Stimulated activated CD4-positive, alpha-beta T cell treated with anti-CD3 and anti-CD28 coated beads, TNF-alpha, amount 100 ng/mL, for 48 hours (primary cell): ENCODE measurements around the gene CACNB4.
A peak's percentile ranks its signal among the peaks of the same experiment; 100 is the strongest.
"Not testable (repeated sequence)": the region's sequence is repeated elsewhere in the genome, so short reads cannot be mapped to it uniquely, and the experiment has no call there.

Experiments used
- DNase-seq, 3 donors: peaks; one replicate each; pipeline ENCODE4 v3.0.0-alpha.2; 2020; ENCODE audit warnings: low read depth in 3 of 3

CACNB4 gene

GRCh38 chr2:152050915-152051314 lies 47.9 kb downstream of the CACNB4 start:
- DNase-seq = no peak

GRCh38 chr2:152050341-152050740 lies 48.5 kb downstream of the CACNB4 start:
- no peak for DNase-seq

DNA sequence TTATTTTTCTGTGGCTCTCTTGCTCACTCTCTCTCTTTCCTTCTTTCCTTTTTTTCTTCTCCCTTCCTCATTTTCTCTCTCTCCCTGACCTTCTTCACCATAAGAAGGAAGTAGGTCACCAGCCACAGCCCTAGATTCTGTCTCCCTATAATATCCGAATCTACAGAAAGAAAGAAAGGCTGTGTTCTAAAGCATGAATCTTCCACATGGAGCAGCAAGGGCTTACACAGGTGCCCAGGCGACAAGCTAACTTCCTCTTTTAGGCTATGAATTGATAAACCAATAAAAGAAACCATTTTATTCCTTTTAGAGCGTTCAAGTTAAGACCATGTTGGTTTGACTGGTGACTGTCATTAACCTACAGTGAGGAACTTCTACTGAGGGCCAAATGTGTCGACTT lies 49.3 kb downstream of the CACNB4 start:
- DNase-seq = no peak

DNA sequence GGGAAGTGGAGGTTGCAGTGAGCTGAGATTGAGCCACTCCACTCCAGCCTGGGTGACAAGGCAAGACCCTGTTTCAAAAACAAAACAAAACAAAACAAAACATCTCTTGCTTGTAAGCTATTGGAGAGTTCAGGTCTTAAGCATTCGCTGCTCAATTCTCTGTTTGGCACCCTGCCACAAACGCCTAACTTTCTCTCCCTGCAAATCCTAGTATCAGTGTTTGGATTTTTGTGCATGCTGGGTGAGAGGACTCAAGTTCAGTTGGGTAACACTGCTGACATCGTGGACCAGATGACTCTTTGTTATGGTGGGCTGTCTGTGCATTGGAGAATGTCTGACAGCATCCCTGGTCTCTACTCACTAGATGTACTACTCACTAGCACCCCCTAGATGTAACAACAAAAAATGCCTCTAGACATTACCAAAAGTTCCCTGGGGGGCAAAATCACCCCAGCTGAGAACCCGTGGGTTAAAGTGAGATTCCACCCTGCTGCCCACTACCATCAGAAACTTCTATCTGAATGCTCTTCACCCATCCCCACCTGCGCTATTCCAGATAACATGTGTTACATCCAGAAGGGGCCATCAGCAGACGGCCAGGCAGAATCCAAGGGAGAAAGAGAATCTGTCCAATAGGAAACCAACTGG lies 50.9 kb downstream of the CACNB4 start:
- no peak for DNase-seq

DNA sequence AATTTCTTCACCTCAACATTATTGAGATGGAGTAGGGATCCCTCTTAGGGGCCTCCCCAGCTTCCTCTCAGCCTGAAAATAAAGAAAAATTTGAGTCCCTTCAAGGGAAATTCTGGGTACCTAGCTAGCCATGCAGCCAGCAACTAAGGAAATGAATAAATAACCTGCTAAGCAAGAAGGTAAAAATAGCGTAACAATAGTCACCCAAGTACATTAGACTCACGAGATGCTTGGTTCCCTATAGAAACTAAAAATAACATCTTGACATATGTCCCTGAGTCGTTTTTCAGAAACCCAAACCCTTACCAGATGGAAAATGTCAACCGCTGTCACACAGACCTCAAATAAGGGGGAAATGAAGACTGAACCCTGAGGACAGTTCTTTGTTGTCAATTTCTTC lies 51.9 kb downstream of the CACNB4 start:
- no peak for DNase-seq

DNA sequence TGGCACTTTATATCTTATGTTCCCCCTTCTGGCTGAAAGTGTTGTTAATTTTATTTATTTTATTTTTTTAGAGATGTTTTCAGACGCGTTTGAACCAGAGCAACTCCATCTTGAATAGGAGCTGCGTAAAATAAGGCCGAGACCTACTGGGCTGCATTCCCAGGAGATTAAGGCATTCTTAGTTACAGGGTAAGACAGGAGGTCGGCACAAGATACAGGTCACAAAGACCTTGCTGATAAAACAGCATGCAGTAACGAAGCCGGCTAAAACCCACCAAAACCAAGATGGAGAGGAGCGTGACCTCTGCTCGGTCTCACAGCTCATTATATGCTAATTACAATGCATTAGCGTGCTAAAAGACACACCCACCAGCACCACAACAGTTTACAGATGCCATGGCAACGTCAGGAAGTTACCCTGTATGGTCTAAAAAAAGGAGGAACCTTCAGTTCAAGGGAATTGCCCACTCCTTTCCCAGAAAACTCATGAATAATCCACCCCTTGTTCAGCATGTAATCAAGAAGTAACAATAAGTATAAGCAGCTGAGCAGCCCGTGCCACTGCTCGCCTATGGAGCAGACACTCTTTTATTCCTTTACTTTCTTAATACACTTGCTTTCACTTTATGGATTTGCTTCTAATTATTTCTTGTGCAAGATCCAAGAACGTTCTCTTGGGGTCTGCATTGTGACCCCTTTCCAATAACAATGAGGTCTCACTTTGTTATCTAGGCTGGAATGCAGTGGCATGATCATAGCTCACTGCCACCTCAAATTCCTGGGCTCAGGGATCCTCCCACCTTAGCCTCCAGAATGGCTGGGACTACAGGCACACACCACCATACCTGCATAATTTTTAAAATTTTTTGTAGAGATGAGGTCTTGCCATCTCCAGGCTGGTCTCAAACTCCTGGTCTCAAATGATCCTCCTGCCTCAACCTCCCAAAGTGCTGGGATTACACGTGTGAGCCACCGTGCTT lies 55.9 kb downstream of the CACNB4 start:
- no peak for DNase-seq

DNA sequence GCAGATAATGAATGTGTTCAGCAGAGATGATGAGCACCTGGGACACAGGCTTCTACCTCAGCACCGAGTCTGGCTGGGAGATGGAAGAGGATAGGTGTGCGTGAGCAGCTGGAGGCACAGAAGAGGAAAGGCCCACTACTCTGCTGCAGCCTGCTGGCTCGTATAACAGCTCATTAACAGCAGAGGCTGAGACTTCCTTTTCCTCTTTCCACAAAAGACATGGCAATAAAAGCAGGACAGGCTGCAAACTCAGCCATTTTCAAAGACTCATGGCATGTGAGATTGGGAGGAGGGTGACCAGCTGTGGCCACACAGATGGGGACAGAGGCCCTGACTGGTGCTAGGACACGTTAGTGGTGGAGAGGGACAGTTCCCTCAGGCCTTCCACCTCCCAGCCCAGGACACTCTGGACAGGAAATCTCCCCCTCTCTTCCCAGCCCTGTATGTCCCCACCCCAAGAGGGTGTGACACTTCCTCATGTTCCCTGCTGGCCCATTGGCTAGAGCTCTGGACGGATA lies 60.3 kb downstream of the CACNB4 start:
- DNase-seq = no peak

- DNase-seq = no peak
These were observed 61.0 kb downstream of the CACNB4 start for GRCh38 chr2:152037743-152038435.

DNA sequence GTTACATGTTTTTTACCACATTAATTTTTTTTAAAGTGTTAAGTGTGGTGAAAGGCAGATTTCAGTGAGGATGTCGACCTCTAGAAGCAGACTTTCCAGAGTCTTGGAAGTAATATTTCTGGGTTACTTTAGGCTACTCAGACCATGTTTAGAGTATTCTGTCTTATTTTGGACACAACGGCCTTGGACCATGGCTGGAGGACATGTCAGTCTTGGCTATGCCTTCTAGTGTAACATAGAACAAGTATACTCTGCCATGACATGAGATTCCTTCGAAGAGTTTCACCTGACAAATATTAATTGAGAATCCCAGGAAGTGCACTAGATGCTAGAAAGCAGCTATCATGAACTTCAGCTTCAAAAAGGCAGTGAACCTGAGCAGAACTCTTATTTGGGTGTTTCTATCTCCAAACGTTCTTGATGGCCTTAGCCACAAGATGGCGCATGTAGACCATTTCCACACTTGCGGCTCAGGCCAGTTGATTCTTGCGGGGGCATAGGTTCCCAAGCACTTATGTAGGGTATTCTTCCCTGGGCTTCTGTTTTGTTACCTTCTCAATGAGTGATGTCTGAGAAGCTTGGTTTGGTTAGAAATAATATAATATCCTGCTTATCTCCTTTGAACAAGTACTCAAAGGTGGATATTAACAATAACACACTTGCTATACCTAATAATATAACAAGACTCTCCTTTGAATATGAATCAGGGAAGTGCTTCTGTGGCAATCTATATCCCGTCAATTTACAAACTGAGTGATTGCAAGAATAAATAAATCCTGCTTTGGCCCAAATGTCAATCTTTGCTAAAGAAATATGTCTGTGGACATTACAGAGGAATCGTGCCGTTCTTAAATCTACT lies 62.0 kb downstream of the CACNB4 start:
- peak; percentile 9 to 31 (median 17) for DNase-seq

DNA sequence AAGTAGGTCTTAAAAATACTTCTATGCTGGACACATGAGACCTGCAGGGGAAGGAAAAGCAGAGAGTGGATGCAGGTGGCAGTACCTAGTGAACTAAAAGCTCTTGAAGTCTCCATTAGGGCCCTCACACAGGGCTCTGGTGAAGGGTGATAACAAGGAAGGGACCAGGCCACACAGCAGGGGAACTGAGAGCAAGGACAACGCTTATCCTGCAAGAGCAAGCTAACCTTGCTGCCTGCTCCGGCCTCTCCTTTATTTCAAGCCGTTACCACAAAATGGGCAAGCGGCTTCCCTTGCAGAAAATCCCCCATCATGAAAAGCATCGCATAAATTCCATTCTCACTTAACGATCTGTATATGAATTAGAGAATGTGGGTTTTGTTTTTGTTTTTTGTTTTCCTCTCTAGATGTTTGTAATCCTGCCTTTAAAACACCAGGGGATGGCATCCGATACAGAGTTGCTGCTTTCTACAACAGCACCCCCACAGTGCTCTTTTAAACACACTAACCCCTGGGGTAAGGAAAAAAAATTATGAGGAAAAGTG lies 64.5 kb downstream of the CACNB4 start:
- DNase-seq = no peak

GRCh38 chr2:152033011-152033925 lies 65.6 kb downstream of the CACNB4 start:
- no peak for DNase-seq

DNA sequence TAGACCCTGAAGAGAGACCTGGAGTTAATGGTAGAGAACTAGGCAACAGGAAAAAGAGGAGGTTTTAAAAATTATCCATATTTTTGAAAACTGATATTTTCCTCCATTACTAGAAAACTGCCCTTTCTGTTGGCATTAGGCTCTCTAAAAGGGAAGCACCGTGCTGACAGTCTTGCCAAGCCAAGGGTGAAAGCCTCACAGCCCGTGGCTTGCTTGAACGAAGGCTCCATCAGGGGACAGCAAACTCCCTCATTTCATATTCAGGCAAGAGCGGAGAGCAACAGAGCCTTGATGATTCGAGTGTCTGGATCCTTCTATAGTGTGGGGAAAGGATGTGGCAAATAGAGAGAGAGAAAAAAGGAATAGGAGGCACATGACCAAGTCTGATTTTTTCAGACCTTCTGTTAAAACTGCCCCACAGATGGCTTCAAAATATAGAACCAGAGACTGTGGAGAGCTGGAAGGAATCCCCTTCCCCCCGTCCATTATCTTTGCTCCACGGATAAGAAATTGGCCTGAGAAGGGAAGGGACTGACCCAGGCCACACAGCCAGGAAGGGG lies 67.0 kb downstream of the CACNB4 start:
- DNase-seq = no peak

DNA sequence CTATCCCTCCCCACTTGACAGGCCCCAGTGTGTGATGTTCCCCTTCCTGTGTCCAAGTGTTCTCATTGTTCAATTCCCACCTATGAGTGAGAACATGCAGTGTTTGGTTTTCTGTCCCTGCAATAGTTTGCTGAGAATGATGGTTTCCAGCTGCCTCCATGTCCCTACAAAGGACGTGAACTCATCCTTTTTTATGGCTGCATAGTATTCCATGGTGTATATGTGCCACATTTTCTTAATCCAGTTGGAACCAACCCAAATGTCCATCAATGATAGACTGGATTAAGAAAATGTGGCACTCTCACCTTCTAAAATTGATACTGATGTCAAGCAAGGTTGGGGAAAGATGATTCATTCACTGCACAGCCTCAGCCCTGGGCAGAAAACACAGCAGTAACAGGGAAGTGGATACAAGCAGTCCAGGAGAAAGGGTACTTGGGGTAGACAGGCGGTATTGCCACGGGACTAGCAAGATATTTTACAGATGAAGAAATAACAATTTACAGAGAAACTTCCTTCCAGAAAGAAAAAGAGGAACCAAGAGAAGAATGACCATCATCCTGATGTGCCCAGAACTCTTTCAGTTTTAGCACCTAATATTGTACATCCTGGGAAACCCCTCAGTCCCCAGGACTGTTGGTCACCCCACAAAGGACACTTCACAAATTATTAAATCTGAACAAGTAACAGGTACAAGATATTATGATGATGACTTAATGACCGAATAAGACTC lies 68.1 kb downstream of the CACNB4 start:
- not testable (repeated sequence) for DNase-seq

- DNase-seq = no peak
These were observed 70.5 kb downstream of the CACNB4 start for GRCh38 chr2:152028182-152028862.

- DNase-seq = peak; percentile 64 to 72 (median 70)
These were observed 73.1 kb downstream of the CACNB4 start for GRCh38 chr2:152025678-152026287.

GRCh38 chr2:152024477-152024876 lies 74.4 kb downstream of the CACNB4 start:
- no peak for DNase-seq

DNA sequence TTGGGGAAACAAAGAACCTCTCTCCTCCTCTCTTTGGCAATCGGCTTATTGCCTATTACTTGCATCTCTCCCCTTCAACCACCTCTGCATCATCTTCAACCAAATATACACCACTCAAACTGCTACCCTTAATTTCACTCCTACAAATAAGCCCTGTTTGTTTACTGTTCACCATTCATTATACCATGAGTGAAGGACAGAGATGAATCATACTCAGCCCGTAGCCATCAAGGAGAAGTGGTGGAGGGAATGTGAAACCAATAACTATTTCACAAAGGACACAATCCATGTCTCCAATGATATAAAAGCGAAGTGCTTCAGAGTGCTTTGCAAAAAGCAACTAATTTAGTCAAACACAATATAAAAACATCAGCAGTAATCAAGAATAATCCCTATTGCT lies 76.8 kb downstream of the CACNB4 start:
- DNase-seq = no peak

DNA sequence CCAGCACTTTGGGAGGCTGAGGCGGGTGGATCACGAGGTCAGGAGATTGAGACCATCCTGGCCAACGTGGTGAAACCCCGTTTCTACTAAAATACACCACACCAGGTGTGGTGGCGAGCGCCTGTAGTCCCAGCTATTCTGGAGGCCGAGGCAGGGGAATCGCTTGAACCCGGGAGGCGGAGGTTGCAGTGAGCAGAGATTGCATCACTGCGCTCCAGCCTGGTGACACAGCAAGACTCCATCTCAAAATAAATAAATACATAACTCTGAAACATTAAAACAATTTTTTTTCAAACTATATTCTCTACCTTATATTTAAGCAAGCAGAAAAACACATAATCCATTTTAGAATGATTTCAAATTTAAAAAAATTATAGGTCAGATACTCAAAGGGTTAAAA lies 77.8 kb downstream of the CACNB4 start:
- not testable (repeated sequence) for DNase-seq
